NCI-H1694 treated with DMSO at 0.1 percent for 48 hours (cell line): ENCODE results near the gene IL4I1.

Experiments used
- DNase-seq: peaks from one replicate; lab custom pipeline; 2025; lab: John Stamatoyannopoulos, UW

Gene IL4I1

DNA sequence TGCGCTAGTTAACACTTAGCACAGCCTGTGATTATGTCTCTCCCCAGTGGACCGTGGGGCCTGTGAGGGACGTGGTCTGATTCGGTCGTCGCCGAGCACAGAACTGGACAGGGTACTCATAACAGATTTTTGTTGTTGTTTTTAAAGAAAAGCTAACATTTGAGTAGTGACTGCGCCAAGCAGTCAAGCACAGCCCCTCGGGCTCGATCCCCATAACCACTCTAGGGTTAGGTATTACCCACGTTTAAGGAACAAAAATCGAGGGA lies 46.5 kb downstream of the IL4I1 start:
- no peak for DNase-seq

DNA sequence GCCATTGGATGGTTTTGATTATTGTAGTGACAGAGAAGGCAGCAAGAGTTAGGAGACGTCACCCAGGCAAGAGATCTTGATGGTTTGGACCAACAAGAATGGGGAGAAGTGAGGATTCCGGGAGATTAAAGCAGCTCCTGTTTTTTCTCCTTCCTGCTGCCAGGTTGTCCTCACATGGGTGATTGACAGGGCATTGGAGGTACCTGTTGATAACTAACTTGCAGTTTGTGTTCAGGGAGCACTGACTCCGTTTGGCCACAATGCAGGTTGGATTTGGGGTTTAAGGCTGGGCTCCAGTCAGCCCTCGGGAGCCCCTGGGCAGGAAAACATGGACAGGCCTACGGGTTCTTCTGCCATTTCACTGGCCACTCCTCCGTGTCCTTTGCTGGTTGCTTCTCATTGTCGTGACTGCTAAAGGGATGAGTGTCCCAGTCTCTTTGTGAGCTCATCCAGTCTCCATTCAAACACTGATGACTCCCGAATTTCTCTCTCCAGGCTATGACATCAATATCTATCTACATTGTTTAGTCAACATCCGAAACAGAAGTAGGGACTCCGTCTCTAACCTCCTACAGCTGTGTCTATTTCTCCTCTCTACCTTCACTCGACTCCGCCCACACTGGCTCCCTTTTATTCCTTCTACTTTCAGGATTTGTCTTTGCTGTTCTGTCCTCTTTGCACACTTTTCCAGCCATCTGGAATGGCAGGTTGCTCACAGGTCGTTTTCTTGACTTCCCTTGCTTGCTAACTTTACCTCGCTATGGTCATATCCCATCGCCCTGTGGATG lies 47.1 kb downstream of the IL4I1 start:
- no peak for DNase-seq

DNA sequence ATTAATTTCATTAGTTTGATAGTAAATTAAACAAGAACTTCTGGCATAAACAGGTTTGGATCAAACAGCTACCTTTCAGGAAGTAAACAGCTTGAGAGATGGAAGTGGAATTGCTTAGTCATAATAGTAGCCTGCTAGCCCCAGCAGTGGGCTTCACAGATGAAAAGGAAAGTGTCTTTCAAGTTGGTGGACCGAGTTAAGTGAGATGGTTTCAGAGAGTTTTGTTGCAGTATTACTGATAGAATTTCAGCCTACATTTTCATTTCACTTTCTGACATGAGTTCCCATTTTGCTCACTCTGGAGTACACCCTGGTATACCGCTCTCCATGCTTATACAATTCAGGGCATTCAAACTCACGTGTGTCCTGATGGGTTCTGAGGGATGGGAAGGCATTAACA lies 47.7 kb downstream of the IL4I1 start:
- DNase-seq = no peak

DNA sequence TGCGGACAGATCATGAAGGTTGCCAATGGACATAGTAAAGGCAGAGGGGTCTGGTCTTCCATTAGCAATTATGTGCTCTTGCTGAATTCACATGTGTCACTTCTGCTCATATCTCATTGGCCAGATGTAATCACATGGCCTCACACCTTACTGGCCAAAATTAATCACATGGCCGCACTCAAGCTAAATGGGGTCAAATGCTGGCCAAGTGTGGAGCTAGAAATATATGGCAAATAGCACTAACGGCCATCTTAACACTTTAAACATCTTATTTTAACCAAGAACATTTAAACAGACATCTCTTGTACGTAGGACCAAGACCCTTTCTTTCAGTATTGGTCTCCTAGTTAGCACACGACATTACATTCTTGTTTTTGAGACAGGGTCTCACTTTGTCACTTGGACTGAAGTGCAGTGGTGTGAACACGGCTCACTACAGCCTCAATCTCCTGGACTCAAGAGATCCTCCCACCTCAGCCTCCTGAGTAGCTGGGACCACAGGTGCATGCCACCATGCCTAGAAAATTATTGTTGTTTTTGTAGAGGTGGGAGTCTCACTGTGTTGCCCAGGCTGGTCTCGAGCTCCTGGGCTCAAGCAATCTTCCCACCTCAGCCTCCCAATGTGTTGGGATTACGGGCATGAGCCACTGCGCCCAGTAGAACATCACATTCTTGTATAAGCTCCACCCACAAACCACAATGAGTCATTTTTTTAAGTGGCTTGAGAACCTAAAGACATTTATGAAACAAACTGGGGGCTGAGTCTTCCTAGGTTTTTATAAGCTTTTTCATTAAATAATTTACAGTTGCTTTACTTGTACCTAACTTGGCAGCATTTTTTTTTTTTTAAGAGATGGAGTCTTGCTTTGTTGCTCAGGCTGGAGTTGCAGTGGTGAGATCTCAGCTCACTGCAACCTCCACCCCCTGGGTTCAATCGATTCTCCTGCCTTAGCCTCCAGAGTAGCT lies 48.7 kb downstream of the IL4I1 start:
- DNase-seq = no peak

DNA sequence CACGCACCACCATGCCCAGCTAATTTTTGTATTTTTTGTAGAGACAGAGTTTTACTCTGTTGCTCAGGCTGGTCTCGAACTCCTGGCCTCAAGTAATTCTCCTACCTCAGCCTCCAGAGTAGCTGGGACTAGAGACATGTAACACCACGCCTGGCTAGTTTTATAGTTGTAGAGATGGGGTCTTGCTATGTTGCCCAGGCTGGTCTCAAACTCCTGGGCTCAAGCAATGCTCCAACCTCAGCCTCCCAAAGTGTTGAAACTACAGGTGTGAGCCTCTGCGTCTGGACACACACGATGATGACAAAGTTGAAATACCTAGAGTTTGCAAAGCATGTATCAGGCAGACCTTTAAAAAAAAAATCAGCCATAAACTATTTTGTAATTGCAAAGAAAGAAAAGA lies 50.3 kb downstream of the IL4I1 start:
- no peak for DNase-seq

DNA sequence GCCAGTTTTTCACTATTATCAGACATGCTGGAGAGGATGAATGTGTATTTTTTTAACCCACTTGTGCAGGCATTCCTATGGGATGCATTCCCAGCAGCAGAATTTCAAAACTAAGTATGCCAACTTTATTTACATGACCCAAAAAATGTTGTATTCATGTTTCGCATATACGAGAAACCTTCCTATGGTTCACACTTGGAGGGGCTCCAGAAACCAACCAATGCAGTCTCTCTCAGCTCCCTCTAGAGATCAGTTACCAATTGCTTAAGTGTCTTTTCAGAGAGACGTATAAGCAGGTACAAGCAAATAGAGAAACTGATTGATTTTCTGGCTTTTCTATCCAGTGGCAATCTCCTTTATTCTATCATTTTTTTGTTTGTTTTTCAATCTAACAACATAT lies 51.3 kb downstream of the IL4I1 start:
- no peak for DNase-seq

DNA sequence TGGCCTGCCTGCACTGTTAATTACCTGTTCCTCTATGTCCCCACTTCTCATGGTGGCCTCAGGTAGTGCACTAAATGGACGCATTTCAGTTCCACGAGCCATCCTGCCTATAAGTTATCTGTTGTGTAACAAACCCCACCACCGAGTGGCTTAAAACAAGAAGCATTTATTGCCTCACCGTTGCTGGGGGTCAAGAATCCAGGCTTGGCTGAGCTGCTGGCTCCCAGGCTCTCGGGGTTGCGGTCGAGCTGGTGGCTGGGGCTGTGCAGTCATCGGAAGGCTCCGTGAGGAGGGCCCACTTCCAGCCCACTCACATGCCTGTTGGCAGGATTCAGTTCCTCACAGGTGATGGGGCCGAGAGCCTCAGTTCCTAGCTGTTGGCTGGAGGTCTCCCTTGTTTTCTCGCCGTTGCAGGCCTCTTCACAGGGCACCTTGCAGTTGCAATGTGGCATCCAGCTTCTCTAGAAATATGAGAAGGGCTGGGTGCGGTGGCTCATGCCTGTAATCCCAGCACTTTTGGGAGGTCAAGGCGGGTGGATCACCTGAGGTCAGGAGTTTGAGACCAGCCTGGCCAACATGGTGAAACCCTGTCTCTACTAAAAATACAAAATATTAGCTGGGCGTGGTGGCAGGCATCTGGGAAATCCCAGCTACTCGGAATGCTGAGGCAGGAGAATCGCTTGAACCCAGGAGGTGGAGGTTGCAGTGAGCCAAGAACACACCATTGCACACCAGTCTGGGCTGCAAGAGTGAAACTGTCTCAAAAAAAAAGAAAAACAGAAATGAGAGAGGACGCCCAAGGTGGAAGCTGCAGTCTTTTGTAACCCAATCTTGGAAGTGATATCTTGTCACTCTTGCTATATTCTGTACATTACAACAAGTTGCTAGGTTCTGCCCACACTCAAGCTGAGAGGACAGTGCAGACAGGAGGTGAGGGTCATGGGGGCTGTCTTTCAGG lies 52.3 kb downstream of the IL4I1 start:
- no peak for DNase-seq

DNA sequence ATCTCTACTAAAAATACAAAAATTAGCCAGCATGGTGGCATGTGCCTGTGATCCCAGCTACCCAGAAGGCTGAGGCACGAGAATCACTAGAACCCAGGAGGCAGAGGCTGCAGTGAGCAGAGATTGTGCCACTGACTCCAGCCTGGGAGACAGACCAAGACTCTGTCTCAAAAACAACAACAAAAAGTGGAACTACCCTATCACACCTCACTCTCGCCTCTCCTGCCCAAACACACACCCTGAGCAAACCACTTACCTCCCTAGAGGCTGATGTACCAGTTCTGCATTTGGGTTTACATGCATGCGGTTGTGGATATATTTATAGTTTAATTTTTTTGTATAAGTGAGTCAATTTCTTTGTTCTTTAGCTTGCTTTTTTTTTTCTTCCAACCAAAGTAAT lies 53.4 kb downstream of the IL4I1 start:
- no peak for DNase-seq

DNA sequence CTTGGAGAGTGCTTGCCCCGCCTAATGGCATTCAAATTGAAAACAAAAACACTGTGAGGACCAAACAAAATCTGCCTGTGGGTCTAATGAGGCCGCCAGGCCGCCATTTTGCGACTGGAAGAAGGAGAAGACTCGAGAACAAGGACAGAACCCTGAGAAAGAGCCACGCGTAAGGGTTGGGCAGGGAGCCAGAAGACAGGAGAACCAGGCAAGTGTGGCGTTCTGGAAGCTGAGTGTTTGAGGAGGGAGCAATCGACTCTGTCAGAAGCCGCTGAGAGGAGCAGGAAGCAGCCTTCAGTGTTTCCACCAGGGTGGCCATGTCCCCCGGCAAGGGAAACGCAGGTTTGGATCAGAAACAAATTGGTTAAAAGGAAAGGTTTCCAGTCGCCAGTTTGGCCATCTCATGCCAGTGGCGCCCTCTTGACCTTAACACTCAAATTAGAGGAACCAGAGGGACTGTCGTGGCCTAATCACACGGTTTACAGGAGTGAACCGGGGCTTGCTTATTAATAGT lies 55.9 kb downstream of the IL4I1 start:
- no peak for DNase-seq

DNA sequence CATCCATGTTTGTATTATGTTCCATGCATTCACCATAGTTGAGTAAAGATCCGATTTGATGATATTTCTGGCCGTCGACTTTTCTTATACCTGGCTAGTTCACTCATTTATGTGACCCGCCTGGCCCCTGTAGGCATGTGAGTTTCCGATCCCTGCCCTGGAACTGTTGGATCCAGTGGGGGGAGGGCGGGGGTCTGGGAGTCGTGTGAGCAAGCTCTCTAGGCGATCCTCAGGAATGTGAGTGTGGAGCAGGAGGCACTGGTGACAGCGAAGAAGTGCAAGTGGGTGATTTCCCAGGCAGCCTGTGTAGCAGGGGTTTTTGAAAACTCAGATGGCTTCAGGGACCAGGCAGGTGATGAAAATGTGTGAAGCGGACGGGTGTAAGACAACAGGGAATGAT lies 56.4 kb downstream of the IL4I1 start:
- DNase-seq = no peak

DNA sequence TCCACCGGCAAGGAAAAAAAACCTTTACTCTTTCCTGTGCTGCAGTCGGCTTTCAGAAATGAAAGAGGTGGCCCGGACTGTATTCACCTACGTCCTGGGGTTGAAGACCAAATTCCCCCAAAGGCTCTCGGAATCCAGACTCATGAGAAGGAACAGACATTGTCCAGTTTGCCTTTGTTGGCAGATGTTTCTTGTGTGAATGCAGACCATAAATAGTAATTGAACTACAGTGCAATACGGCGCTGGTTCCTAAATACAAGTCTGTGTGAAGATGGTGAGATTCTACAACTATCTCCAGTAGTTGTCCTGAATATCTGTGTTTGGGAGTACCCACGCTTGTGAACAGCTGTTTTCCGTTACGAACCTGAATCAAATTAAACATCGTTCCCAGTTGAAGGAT lies 57.0 kb downstream of the IL4I1 start:
- no peak for DNase-seq
